HCT116 (cell line): Measurements from ENCODE around the gene GRIN2A.

Experiments used
- CEBPB ChIP-seq: IDR thresholded peaks from 2 replicates; pipeline ENCODE4 v1.6.1; 2012; ENCODE audit warnings: low read depth
- EGR1 ChIP-seq: IDR thresholded peaks from 2 replicates; pipeline ENCODE4 v1.6.1; 2012; ENCODE audit warnings: low read depth
- EZH2 ChIP-seq: fragments of 200-600 bp; sonication (generic); IDR thresholded peaks from 2 replicates; pipeline ENCODE4 v1.6.1; 2017; ENCODE audit warnings: antibody characterized with exemption, mixed run types
- EZH2phosphoT487 ChIP-seq: fragments of 200-600 bp; IDR thresholded peaks from 2 replicates; pipeline ENCODE4 v1.6.1; 2018; ENCODE audit warnings: antibody characterized with exemption, borderline replicate concordance
- POLR2A ChIP-seq: IDR thresholded peaks from 2 replicates; pipeline ENCODE4 v1.7.0; 2011; ENCODE audit warnings: borderline replicate concordance; ENCODE audit not compliant: insufficient read depth, insufficient read length; ENCODE audit errors: extremely low read depth
- POLR2AphosphoS5 ChIP-seq: IDR thresholded peaks from 2 replicates; pipeline ENCODE4 v1.6.1; 2011; ENCODE audit warnings: mild to moderate bottlenecking, low read depth, low read length, moderate library complexity
- SIN3A ChIP-seq: IDR thresholded peaks from 2 replicates; pipeline ENCODE4 v1.6.1; 2012; ENCODE audit warnings: low read depth
- SP1 ChIP-seq: IDR thresholded peaks from 2 replicates; pipeline ENCODE4 v1.6.1; 2012; ENCODE audit warnings: low read depth
- YY1 ChIP-seq: IDR thresholded peaks from 2 replicates; pipeline ENCODE4 v1.6.1; 2011; ENCODE audit warnings: low read length, low read depth, moderate library complexity, mild to moderate bottlenecking; ENCODE audit not compliant: insufficient replicate concordance; ENCODE audit errors: extremely low read depth
- ZFX ChIP-seq: fragments of 450-650 bp; IDR thresholded peaks from 2 replicates; pipeline ENCODE4 v1.6.1; 2017
- TF ChIP-seq, protein P1 (sequence below), 3 experiments: fragments of 200-600 bp in 1 of 3; sonication (generic) in 1 of 3; IDR thresholded peaks in 2 of 3; conservative IDR thresholded peaks in 1 of 3; 2 replicates each; pipeline ENCODE4 v1.5.1; 2012 to 2017; ENCODE audit warnings: low read depth in 2 of 3, low read length in 2 of 3, antibody characterized with exemption in 1 of 3, borderline replicate concordance in 1 of 3, control low read depth in 1 of 3, mild to moderate bottlenecking in 1 of 3, mixed read lengths in 1 of 3, mixed run types in 1 of 3, moderate library complexity in 1 of 3; ENCODE audit not compliant: insufficient read depth in 1 of 3
- TF ChIP-seq, protein P2 (sequence below): IDR thresholded peaks from 2 replicates; pipeline ENCODE4 v1.6.1; 2012
- TF ChIP-seq, protein P3 (sequence below): IDR thresholded peaks from 2 replicates; pipeline ENCODE4 v1.6.1; 2012; ENCODE audit warnings: low read depth

DNA sequence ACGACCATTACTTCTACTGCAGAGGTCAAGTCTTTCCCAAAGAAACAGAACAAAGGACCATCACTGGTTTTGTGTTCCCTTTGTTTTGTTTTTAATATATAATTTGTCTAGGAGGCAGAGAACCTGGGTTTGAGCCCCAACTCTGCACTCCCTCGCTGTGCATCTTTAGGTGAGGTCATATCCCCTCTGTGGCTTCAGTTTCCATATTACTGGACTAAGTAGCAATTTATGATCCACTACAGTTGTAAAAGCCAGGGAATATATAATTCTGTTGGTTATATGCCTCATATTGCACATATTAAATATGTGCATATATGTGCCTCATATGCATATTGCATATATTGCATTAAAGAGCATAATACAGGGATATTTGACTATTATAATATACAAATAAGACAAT, 392.0 kb downstream of the GRIN2A start:
- TF ChIP-seq YY1 (no peak), EZH2 (no peak), POLR2AphosphoS5 (no peak), SIN3A (no peak), POLR2A (no peak), EGR1 (no peak), CEBPB (no peak), EZH2phosphoT487 (no peak), ZFX (no peak), SP1 (no peak)
- TF ChIP-seq, protein P1, sequence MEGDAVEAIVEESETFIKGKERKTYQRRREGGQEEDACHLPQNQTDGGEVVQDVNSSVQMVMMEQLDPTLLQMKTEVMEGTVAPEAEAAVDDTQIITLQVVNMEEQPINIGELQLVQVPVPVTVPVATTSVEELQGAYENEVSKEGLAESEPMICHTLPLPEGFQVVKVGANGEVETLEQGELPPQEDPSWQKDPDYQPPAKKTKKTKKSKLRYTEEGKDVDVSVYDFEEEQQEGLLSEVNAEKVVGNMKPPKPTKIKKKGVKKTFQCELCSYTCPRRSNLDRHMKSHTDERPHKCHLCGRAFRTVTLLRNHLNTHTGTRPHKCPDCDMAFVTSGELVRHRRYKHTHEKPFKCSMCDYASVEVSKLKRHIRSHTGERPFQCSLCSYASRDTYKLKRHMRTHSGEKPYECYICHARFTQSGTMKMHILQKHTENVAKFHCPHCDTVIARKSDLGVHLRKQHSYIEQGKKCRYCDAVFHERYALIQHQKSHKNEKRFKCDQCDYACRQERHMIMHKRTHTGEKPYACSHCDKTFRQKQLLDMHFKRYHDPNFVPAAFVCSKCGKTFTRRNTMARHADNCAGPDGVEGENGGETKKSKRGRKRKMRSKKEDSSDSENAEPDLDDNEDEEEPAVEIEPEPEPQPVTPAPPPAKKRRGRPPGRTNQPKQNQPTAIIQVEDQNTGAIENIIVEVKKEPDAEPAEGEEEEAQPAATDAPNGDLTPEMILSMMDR (IDR thresholded peaks at IDR 0.05 in 2 of 3, conservative IDR thresholded peaks at IDR 0.05 in 1 of 3; ENCODE audit: borderline replicate concordance in 1 of 3, insufficient read depth in 1 of 3, low read depth in 2 of 3, low read length in 2 of 3) = no peak
- TF ChIP-seq, protein P2, sequence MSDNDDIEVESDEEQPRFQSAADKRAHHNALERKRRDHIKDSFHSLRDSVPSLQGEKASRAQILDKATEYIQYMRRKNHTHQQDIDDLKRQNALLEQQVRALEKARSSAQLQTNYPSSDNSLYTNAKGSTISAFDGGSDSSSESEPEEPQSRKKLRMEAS = no peak
- TF ChIP-seq, protein P3, sequence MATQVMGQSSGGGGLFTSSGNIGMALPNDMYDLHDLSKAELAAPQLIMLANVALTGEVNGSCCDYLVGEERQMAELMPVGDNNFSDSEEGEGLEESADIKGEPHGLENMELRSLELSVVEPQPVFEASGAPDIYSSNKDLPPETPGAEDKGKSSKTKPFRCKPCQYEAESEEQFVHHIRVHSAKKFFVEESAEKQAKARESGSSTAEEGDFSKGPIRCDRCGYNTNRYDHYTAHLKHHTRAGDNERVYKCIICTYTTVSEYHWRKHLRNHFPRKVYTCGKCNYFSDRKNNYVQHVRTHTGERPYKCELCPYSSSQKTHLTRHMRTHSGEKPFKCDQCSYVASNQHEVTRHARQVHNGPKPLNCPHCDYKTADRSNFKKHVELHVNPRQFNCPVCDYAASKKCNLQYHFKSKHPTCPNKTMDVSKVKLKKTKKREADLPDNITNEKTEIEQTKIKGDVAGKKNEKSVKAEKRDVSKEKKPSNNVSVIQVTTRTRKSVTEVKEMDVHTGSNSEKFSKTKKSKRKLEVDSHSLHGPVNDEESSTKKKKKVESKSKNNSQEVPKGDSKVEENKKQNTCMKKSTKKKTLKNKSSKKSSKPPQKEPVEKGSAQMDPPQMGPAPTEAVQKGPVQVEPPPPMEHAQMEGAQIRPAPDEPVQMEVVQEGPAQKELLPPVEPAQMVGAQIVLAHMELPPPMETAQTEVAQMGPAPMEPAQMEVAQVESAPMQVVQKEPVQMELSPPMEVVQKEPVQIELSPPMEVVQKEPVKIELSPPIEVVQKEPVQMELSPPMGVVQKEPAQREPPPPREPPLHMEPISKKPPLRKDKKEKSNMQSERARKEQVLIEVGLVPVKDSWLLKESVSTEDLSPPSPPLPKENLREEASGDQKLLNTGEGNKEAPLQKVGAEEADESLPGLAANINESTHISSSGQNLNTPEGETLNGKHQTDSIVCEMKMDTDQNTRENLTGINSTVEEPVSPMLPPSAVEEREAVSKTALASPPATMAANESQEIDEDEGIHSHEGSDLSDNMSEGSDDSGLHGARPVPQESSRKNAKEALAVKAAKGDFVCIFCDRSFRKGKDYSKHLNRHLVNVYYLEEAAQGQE = no peak
